ENCODE results near the gene SRRM3.
"Not testable (repeated sequence)": the region's sequence is repeated elsewhere in the genome, so short reads cannot be mapped to it uniquely, and the experiment has no call there.

Gene SRRM3

DNA sequence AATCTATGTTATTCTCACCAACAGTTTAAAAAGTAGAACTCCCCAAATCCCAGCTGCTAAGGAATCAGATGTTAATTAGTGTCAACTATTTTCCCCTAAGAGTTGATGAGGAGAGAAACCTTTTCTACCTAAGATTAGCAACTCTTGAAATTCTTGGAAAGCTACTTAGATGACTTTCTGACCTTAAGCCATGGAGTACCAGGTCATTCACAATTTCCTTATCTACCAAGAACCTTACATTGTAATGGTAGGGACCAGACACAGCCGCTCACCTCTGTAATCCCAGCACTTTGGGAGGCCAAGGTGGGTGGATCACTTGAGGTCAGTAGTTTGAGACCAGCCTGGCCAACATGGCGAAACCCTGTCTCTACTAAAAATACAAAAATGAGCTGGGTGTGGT, 133.7 kb downstream of the SRRM3 start:
- peaks cover 12% of the 10 kb centered on the region for H3K4me1 ChIP-seq (ENCODE audit: control insufficient read depth, insufficient read depth, low read length)
- not testable (repeated sequence) for H3K4me3 ChIP-seq (ENCODE audit: low read length); H3K9ac ChIP-seq (ENCODE audit: low read length); H3K27me3 ChIP-seq (ENCODE audit: control insufficient read depth, insufficient read depth, low read length); H3K9me3 ChIP-seq (ENCODE audit: control insufficient read depth, low read length); H3K36me3 ChIP-seq (ENCODE audit: control insufficient read depth, insufficient read depth, low read length)

DNA sequence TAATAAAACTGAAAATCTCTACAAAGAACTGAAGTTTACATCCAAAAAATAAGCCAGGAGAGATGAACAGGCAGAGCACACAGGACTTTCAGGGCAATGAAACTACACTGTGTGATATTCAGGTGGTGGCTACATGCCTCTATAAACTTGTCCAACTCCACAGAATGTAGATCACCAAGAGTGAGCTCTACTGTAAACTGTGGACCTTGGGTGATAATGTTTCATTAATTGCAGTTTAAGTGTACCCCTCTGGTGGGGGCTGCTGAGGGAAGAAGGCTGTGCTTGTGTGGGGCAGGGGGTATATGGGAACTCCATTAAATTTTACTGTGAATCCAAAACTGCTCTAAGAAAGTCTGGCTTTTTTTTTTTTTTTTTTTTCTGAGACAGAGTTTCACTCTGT, 134.4 kb downstream of the SRRM3 start:
- Histone ChIP-seq H3K27me3 (ENCODE audit: control insufficient read depth, insufficient read depth, low read length) (no peaks in the 10 kb centered on the region), H3K9me3 (ENCODE audit: control insufficient read depth, low read length) (no peaks in the 10 kb centered on the region), H3K36me3 (ENCODE audit: control insufficient read depth, insufficient read depth, low read length) (no peaks in the 10 kb centered on the region), H3K9ac (ENCODE audit: low read length) (no peak overlapping the region), H3K4me1 (ENCODE audit: control insufficient read depth, insufficient read depth, low read length) (peaks cover 12% of the 10 kb centered on the region), H3K4me3 (ENCODE audit: low read length) (no peak overlapping the region)

All from mucosa of stomach (tissue), 1 donor.